NK-92 (cell line): ENCODE measurements around the gene PRR33.

ENCODE experiments used
- DNase-seq: peaks from one replicate; lab custom pipeline; 2025; ENCODE audit not compliant: unreplicated experiment; lab: John Stamatoyannopoulos, UW

Gene PRR33

DNA sequence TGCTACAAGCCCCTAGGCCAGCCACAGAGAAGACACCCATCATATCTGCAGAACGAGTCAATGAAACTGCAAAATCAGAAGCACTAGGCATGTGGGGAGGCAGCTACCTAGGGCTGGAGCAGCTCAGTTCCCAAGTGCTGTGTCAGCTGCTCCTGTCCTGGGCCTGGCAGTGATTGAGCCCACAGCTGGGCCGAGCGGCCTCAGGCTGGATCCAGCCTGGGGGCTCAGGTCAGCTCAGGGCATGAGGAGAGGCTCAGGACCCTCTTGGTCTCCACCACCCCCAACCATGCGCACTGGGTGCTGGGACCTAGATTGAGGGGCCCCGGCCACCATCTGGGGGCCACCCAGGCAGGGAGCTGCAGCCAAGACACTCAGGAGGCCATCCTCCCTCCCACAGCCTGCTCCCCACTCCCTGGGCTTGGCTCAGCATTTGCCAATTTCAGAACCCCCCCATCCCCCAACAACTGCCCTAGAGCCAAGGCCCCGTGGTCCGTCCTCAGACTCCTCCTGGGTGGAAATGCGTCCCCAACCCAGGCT is 25.4 kb upstream of the PRR33 start:
- DNase-seq, result no peak

DNA sequence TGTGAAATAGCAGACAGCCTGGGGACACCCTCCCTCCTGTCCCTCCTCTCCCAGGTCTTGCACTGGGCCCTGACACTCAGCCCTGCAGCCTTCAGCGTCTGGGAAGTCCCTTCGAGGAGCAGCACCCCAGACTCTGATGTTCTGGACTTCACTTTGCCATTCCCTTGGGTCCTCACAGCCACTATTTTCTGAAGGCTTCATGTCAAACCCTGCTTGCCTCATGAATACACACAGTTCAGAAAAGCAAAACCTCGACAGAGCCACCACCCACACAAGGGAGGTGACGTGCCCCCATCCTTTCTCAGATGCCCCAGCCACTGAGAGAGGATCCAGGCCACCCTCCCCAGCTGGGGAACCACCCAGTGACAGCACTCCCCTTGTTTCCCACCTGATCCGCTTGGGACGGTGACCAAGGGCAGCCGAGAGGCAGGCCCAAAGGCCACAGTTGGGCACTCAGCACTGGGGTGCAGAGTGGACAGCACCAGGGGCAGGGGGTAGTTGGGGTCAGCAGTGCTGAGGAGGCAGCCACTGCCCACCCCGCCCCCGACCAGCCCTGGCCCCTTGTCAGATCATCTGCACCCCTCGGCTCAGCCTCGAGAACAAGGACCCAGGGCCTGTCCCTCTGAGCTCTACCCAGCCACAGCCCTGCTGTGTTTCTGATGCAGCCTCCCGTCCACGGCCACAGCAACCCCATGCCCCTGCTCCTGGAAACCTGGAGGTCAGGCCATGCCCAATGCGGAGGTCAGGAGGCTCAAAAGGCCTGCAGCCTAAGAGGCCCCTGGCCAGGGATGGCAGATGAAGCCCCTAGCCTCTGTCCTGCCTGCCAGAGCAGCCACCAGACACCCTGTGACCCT is 24.7 kb upstream of the PRR33 start:
- DNase-seq, result no peak

DNA sequence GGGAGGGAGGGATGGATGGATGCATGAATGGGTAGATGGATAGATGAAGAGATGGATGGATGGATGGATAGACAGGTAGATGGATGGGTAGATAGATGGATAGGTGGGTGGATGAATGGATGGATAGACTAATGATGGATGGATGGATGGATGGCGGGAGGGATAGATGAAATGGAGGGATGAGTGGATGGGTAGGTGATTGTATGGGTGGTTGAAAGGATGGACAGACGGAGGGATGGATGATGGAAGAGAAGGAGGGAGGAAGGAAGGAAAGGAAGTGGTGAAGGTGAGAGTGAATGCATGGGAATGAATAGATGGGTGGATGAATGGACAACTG is 24.1 kb upstream of the PRR33 start:
- DNase-seq, result no peak

DNA sequence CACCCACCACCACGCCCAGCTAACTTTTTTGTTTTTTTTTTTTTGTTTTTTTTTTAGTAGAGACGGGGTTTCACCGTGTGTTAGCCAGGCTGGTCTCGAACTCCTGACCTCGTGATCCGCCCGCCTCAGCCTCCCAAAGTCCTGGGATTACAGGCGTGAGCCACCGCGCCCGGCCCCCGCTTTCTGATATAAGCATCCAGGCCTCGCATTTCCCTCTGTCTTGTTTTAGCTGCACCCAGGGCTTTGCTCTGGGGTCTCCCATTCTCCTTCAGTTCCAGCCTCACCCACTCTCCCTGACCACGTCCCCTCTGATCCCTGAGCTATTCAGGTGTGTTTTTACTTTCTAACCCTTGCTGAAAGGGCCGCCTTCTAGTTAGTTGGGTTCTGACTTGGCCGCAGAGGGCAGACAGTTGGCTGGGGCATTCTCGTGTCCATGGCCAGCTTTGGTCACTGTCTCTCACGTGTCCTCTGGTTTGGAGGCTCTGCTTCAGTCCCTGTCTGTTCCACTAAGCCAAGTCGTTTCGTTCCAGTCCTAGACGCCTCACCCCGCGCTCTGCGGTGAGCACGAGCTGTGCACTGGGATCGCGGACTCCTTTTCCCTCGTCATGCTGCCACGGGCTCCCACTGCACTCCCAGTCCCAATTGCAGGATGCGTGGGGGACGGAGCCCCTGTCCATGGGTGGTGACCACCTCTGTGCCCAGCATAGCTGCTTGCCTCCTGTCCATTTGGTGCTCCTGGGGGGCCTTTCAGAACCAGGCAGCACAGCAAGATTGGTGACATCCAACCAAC is 21.8 kb upstream of the PRR33 start:
- no peak for DNase-seq

DNA sequence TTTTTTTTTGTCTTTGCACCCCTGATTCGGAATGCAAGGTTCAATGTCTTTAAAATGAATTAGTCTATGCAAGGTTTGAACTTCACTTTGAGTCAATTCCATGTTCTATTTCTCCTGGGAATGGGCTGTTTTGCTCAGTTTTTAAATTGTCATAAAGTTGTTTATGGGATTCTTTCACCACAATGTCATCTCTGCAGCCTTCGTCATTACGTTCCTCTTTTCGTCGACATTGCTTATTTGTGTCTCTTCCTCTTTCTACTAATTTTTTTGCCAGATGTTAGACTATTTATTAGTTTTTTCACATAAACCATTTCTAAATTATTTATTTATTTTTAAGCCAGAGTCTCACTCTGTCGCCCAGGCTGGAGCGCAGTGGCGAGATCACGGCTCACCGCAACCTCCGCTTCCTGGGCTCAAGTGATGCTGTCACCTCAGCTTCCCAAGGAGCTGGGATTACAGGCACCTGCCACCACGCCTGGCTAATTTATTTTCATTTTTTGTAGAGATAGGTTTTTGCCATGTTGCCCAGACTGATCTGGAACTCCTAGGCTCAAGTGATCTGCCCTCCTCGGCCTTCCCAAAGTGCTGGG is 20.7 kb upstream of the PRR33 start:
- DNase-seq, result no peak

DNA sequence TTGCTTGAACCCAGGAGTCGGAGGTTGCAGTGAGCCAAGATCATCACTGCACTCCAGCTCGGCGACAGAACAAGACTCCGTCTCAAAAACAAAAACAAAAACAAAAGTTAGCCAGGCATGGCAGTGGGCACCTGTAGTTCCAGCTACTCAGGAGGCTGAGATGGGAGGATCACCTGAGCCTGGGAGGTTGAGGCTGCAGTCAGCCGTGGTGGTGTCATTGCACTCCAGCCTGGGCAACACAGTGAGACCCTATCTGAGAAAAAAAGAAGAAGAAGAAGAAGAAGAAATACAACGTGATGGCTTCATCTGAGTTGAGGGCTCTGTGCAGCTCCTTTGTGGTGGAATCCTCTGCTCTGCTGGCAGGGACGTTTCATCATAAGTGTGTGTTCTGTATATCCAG is 17.8 kb upstream of the PRR33 start:
- no peak for DNase-seq

DNA sequence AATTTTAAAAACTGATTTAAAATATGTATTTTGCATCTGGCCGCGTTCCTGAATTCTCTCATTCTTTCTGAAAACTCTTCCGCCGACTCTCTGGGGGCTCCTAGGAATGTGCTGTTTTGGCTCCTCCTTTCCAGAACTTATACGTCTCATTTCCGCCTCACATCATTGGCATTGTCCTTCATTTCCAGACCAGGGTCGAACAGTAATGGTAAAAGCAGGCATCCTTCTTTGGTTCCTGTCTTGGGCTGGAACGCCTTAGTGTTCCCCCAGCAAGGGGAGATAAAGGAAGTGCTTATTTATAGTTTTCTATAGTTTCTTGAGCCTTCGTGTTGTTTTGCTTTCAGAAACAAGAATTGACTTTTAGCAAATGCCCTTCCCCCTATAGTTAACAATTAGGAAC is 16.9 kb upstream of the PRR33 start:
- DNase-seq, result no peak

DNA sequence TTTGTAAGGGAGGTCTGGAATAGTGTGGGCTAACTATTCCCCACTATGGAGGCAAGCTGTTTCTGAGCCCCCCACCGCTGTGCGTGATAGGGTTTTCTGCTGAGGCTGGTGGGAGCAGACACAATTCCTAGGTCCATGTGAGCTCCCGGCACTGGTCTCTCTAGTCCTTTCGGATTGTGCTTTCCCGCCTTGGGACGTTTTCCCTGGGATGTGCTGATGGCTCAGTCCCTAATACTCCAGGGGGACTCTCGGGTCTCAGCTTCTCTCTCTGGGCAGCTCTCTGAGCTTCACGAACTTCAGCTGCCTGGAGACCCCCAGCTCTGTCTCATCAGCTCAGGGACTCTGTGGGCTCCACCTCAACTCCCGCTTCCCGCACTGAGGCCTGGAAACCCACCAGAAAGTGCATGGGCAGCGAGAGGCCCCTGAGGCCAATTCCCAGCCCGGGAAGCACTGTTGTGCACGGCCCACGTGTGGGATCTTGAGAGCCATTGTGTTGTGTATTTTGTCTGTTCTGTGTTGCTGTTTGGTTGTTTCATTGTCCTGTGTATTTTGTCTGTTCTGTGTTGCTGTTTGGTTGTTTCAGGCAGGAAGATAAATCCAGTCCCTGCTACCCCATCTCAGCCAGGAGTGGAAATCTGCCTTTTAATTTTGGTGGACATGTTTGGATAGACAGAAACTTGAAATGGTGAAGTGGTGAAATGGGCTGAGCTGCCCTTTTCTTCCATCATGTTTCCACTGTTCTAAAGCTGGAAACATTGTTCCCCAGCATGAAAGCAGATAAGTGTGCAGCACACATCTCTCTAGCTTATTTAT is 15.1 kb upstream of the PRR33 start:
- no peak for DNase-seq

DNA sequence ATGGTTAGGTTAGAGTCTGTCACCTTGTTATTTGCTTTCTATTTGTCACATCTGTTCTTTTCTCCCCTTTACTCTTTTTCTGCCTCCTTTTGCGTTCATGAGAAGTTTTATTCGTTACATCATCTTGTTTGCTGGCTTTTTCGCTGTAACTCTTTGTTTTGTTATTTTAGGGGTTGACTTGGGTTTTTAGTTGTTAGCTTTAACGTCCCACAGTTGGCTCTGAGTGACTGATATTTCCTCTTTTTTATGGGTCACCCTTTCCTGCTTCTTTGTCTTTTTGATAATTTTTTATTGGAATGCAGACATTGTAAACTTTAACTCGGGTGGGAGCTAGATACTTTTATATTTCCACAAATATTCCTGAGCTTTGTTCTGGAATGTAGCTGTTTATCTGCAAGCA is 14.5 kb upstream of the PRR33 start:
- DNase-seq, result no peak

DNA sequence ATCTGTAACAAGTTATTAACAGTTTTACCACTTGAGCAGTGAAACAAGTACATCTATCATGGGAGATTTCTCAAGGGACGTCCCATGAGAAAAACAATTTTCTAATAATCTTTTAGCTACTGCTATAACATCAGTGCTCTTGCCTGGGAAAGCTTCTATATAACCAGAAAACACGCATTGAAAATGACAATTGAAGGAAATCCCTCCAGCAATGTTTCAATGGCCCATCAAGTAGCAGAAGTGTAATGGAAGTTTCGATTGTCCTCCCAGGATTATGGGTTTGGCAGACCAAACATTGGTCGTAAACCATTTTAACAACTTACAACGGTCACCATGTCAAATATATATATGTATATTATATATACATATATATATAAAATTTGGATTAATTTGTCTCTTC is 8.0 kb upstream of the PRR33 start:
- DNase-seq, result no peak

DNA sequence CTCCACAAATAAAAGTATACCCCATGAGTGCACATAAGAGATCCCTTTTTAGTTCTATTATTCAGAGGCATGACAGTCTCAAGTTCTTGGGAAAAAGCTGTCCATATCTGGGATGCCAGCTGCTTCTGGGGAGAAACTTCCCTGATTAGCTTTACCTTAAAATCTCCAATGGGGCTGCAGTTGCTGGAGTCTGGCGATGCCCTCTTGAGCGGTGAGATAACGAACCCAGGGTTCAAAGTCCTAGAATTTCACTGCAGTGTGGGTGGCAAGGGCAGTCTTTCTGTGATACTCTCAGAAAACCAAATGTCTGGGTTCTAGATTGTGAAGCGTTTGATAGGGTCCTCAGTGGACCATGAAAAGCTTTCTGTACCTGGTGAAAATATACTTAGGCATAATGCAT is 7.4 kb upstream of the PRR33 start:
- DNase-seq, result no peak

DNA sequence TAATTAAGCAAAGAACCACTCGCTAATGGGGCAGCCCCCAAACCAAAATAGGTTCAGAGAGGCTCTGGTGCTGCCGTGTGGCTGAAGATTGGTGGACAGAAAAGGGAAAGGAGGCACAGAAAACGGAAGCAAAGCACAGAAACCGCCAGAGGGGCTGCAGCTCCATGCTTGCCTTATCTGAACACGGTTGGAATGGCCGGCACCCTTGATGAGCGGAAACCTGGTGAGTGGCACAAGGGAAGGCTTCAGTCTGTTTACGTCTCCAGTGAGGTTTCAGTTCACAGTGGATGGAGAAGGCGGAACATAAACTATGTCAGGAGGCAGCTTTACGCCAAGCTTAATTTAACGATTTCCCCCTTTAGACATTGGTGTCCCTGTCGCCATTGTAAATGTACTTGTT is 5.2 kb upstream of the PRR33 start:
- DNase-seq, result no peak

DNA sequence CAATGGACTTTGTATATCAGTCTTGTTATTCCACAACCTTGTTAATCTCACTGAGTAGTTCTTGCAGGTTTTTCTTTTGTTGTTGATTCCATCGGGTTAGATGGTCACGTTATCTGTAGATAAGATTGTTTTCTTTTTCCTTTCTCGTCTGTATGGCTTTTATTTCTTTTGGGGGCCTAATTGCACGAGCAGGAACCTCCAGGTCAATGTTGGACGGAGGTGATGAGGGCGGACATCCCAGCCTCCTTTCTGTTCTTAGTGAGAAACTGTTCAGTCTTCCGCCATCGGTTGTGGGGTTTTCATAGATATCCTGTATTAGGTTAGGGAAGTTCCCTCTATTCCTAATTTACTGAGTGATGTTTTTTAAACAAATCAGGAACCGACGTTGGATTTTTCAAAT is 4.8 kb upstream of the PRR33 start:
- no peak for DNase-seq

DNA sequence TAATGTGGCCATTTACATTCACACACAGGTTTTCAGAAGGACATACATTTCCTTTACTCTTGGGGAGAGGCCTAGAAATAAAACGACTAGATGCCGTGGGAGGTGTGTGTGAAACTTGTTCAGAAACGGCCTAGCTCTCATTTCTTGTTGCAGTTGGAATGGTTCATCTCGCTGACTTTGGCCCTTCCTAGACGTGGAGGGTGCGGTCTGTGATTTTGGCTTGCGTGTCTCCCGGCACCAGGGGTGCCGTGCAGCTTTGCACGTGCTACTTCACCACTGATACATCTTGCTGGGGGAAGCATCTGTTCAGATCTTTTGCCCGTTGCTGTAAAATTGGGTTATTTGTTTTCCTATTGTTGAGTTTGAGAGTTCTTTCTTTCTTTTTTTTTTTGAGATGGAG is 3.1 kb upstream of the PRR33 start:
- no peak for DNase-seq

DNA sequence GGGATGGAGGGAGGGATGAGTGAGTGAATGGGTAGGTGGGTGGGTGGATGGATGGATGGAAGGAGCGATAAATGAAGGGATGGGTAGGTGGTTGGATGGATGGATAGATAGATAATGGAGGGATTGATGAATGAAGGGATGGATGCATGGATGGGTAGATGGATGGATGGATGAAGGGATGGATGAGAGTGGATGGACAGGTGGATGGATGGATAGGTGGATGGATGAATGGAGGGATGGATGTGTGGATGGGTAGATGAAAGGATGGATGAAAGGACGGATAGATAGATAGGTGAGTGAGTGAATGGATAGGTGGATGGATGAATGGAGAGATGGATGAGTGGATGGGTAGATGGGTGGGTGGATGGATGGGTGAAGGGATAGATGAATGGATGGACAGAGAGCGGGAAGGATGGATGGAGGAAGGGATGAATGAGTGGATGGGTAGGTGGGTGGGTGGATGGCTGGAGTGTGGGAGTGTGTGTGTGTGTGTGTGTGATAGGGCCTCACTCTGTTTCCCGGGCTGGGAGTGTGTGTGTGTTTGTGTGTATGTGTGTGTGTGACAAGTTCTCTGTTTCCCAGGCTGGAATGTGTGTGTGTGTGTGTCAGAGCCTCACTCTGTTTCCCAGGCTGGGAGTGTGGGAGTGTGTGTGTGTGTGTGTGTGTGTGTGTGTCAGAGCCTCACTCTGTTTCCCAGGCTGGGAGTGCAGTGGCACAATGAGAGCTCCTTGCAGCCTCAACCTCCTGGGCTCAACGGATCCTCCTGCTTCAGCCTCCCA is 2.1 kb upstream of the PRR33 start:
- no peak for DNase-seq

DNA sequence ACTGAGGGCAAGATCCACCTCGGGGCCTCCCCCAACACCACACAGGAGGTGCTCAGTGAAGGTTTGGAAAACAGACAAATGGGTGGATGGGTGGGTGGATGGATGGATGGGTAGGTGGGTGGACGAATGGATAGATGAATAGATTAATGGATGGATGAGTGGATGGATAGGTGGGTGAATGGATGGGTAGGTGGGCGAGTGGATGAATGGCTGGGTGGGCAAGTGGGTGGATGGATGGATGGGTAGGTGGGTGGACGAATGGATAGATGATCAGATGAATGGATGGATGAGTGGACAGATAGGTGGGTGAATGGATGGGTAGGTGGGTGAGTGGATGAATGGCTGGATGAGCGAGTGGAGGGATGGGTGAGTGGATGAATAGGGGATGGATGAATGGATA is 863 bp upstream of the PRR33 start:
- no peak for DNase-seq

DNA sequence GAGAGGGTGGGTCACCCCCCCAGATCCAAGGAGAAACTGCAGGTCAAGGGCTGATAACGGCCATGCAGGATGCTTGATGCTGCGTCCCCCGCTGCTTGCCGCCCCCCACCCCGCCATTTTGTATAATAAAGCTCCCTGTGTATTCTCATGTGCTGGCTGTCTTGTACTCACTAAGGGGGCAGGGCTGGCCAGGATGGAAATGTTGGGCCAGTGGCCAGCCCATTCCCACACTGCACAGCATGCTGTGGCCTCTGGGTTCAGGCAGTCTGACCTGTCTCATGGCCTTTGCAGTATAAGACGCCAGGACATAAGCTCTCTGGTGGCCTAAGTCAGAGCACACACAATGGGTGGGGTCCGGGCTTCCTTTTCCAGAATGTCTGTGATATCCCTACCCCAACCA is 421 bp upstream of the PRR33 start:
- no peak for DNase-seq

DNA sequence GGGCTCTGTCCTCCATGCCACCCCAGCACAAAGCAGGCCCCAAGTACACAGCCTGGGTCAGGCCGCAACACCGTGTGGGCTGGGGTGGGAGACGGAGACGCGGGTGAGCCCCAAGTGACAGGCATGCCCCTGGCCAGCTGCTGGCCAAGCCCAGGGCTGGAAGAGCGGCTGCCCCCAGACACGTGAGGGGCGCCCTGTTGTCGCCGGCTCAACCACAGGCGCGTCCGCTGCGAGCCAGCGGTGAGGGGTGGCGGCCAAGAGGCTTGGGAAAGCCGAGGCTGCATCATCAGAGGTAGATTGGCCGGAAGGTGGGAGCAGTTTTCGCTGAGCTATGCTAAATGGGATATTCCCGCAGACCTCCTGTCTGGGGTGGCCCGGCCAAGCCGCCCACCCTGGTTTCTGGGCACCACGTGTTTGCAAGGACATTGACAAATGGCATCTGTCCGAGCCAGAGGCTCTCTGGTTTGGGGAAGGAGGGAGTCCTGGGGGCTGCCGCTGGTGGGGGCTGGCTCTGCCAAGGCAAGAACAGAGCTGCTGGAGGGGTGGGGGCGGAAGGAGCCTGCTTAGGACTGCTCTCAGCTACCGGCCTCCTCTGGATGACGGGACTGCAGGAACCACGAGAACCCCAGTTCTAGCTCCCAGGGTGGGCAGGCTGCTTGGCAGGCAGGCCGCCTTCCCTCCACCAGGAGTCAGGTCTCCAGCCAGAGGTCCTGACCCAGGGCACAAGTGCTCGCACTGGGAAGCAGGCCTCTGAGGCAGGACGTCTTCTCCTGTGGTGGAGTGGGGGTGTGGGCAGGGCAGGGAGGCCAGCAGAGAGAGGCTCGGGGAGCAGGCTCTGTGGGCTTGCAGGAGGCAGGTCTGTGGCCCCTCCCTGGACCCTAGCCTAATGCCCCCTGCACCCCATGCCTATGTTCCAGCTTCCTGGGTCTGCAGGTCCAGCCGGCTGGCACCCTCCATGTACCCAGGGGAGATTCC is 552 bp downstream of the PRR33 start:
- DNase-seq, result no peak
